H1 (cell line): ENCODE measurements around the gene SORCS3. TPM values are rescaled to one million over a fixed set of nuclear protein-coding genes. Genes with fewer than 3 reads are reported as not detected.

ENCODE experiments used
- CTCF ChIA-PET: fragments of 300-600 bp; sonication (Branson Sonifier 250); formaldehyde crosslinking; loops from one replicate; lab custom pipeline; 2021; ENCODE audit not compliant: partially characterized antibody; lab: Charles Lee
- POLR2A ChIA-PET: fragments of 300-600 bp; sonication (Branson Sonifier 250); formaldehyde crosslinking; loops from one replicate; lab custom pipeline; 2021; ENCODE audit warnings: inconsistent platforms; ENCODE audit not compliant: partially characterized antibody; lab: Charles Lee
- DNase-seq, 2 experiments: peaks; one replicate each; pipeline versions ENCODE4 v3.0.0 to v3.0.0-alpha.2; 2010 to 2022; ENCODE audit warnings: low spot score in 2 of 2, low read depth in 1 of 2, mixed read lengths in 1 of 2
- FAIRE-seq: peaks from 2 replicates; lab custom pipeline; 2011; peaks lifted over from hg19 to GRCh38; lab: Jason Lieb, UNC
- H2AFZ ChIP-seq: 2 replicates; pipeline ENCODE4 v1.8.1; 2012; ENCODE audit warnings: low read length, inconsistent platforms
- H2AK5ac ChIP-seq: 2 replicates; pipeline ENCODE4 v1.6.1; 2013; ENCODE audit warnings: low read depth, low read length
- H2BK120ac ChIP-seq: replicated peaks from 2 replicates; pipeline ENCODE3; 2013; ENCODE audit warnings: low read depth, low read length, inconsistent platforms
- H2BK12ac ChIP-seq: 2 replicates; pipeline ENCODE4 v1.6.1; 2013; ENCODE audit warnings: low read depth, low read length
- H2BK15ac ChIP-seq: 2 replicates; pipeline ENCODE4 v1.6.1; 2013; ENCODE audit warnings: low read length
- H2BK20ac ChIP-seq: 2 replicates; pipeline ENCODE4 v1.6.1; 2013; ENCODE audit warnings: low read length
- H2BK5ac ChIP-seq: 2 replicates; pipeline ENCODE4 v1.6.1; 2013; ENCODE audit warnings: low read depth, low read length
- H3K14ac ChIP-seq: 2 replicates; pipeline ENCODE4 v1.6.1; 2013; ENCODE audit warnings: inconsistent platforms; ENCODE audit not compliant: insufficient read length
- H3K18ac ChIP-seq: 2 replicates; pipeline ENCODE4 v1.6.1; 2013; ENCODE audit warnings: low read length; ENCODE audit errors: extremely low read depth
- H3K23ac ChIP-seq: 2 replicates; pipeline ENCODE4 v1.6.1; 2013; ENCODE audit warnings: inconsistent platforms; ENCODE audit not compliant: insufficient read length
- H3K23me2 ChIP-seq: 2 replicates; pipeline ENCODE4 v1.6.1; 2013; ENCODE audit warnings: low read depth, low read length
- H3K27ac ChIP-seq: 2 replicates; pipeline ENCODE4 v1.6.1; 2011; ENCODE audit warnings: low read depth, low read length, inconsistent platforms
- H3K27me3 ChIP-seq, 4 experiments: replicated peaks in 1 of 4; 1 replicate in 1 of 4; 2 replicates in 3 of 4; pipeline versions ENCODE4 v1.6.1 to v1.8.1; 2011 to 2013; ENCODE audit warnings: low read length in 3 of 4, mild to moderate bottlenecking in 3 of 4, inconsistent platforms in 2 of 4, mixed read lengths in 2 of 4, moderate library complexity in 1 of 4; ENCODE audit not compliant: control insufficient read depth in 3 of 4, insufficient read depth in 3 of 4; ENCODE audit errors: extremely low read depth in 1 of 4
- H3K36me3 ChIP-seq, 4 experiments: 2 replicates each; pipeline versions ENCODE4 v1.6.1 to v1.8.1; 2011 to 2013; ENCODE audit warnings: mild to moderate bottlenecking in 4 of 4, low read length in 3 of 4, moderate library complexity in 2 of 4, control low read depth in 1 of 4, inconsistent platforms in 1 of 4; ENCODE audit not compliant: insufficient read depth in 4 of 4, control insufficient read depth in 2 of 4
- H3K4ac ChIP-seq: replicated peaks from 2 replicates; pipeline ENCODE3; 2013; ENCODE audit warnings: low read length, low read depth, mixed read lengths, inconsistent platforms; ENCODE audit not compliant: insufficient read length
- H3K4me1 ChIP-seq, 4 experiments: replicated peaks in 1 of 4; 1 replicate in 1 of 4; 2 replicates in 3 of 4; pipeline versions ENCODE4 v1.6.1 to v1.8.1; 2011 to 2013; ENCODE audit warnings: low read length in 3 of 4, inconsistent platforms in 2 of 4, mixed read lengths in 1 of 4; ENCODE audit not compliant: insufficient read depth in 4 of 4, control insufficient read depth in 3 of 4
- H3K4me2 ChIP-seq, 2 experiments: 2 replicates each; pipeline versions ENCODE4 v1.6.1 to v1.8.1; 2011 to 2013; ENCODE audit warnings: low read depth in 2 of 2, low read length in 2 of 2, control low read depth in 1 of 2, inconsistent platforms in 1 of 2, mild to moderate bottlenecking in 1 of 2; ENCODE audit not compliant: insufficient read depth in 1 of 2
- H3K4me3 ChIP-seq, 4 experiments: fragments of 200-600, 300-600 bp in 1 of 4; sonication (generic), shearing (Covaris generic), sonication (Bioruptor Twin) in 1 of 4; 2 replicates each; pipeline versions ENCODE4 v1.5.1 to v1.8.1; 2011 to 2016; ENCODE audit warnings: low read length in 4 of 4, low read depth in 3 of 4, control low read depth in 2 of 4, inconsistent platforms in 2 of 4, mild to moderate bottlenecking in 2 of 4, mixed read lengths in 1 of 4, moderate library complexity in 1 of 4; ENCODE audit not compliant: insufficient read depth in 2 of 4; ENCODE audit errors: extremely low read depth in 1 of 4
- H3K56ac ChIP-seq: replicated peaks from 2 replicates; pipeline ENCODE3; 2013; ENCODE audit warnings: low read depth, mild to moderate bottlenecking, mixed read lengths, low read length, inconsistent platforms; ENCODE audit not compliant: insufficient read length
- H3K79me1 ChIP-seq: 2 replicates; pipeline ENCODE4 v1.6.1; 2013; ENCODE audit warnings: low read depth, low read length, control low read depth
- H3K79me2 ChIP-seq, 2 experiments: 2 replicates each; pipeline versions ENCODE4 v1.6.1 to v1.8.1; 2012 to 2013; ENCODE audit warnings: low read length in 2 of 2, mild to moderate bottlenecking in 2 of 2, inconsistent platforms in 1 of 2; ENCODE audit not compliant: insufficient read depth in 2 of 2, control insufficient read depth in 1 of 2
- H3K9ac ChIP-seq, 4 experiments: replicated peaks in 1 of 4; 1 replicate in 1 of 4; 2 replicates in 3 of 4; pipeline versions ENCODE4 v1.6.1 to v1.8.1; 2011 to 2013; ENCODE audit warnings: low read depth in 3 of 4, low read length in 3 of 4, control low read depth in 2 of 4, mild to moderate bottlenecking in 2 of 4, moderate library complexity in 2 of 4, inconsistent platforms in 1 of 4; ENCODE audit errors: extremely low read depth in 1 of 4
- H3K9me3 ChIP-seq, 2 experiments: 2 replicates each; pipeline versions ENCODE4 v1.6.1 to v1.8.1; 2012 to 2013; ENCODE audit warnings: mild to moderate bottlenecking in 2 of 2, moderate library complexity in 2 of 2, control low read depth in 1 of 2, inconsistent platforms in 1 of 2, low read depth in 1 of 2, low read length in 1 of 2, mixed read lengths in 1 of 2; ENCODE audit not compliant: insufficient read depth in 2 of 2
- H4K20me1 ChIP-seq, 2 experiments: replicated peaks in 1 of 2; 2 replicates each; pipeline versions ENCODE3 to v1.8.1; 2011 to 2013; ENCODE audit warnings: inconsistent platforms in 2 of 2, low read length in 2 of 2, mild to moderate bottlenecking in 1 of 2; ENCODE audit not compliant: insufficient read depth in 2 of 2, control insufficient read depth in 1 of 2
- H4K5ac ChIP-seq: 2 replicates; pipeline ENCODE4 v1.6.1; 2013; ENCODE audit warnings: low read length, low read depth, mixed read lengths, inconsistent platforms; ENCODE audit not compliant: insufficient read length
- H4K8ac ChIP-seq: 2 replicates; pipeline ENCODE4 v1.8.0; 2013; ENCODE audit warnings: mild to moderate bottlenecking, moderate library complexity, low read length, inconsistent platforms; ENCODE audit not compliant: insufficient read depth; ENCODE audit errors: extremely low read depth
- H4K91ac ChIP-seq: replicated peaks from 2 replicates; pipeline ENCODE3; 2013; ENCODE audit warnings: low read length, mixed read lengths, inconsistent platforms; ENCODE audit not compliant: insufficient read length
- KDM4A ChIP-seq: IDR thresholded peaks from one replicate; pipeline ENCODE4 v1.7.1; 2012; ENCODE audit warnings: low read depth, mild to moderate bottlenecking, moderate library complexity, low read length, inconsistent platforms; ENCODE audit not compliant: severe bottlenecking
- SAP30 ChIP-seq: fragments of 300-600 bp; sonication (generic); IDR thresholded peaks from 2 replicates; pipeline ENCODE4 v1.7.1; 2012; ENCODE audit warnings: low read length, moderate library complexity, mild to moderate bottlenecking, inconsistent platforms; ENCODE audit not compliant: insufficient read depth, insufficient replicate concordance
- WGBS, 2 experiments: shearing (Covaris generic) in 1 of 2; methylation state at CpG; one replicate each; pipeline versions ENCODE4 v1.1.6 to v1.1.7; 2013 to 2015; ENCODE audit warnings: low lambda C conversion rate in 2 of 2, mixed read lengths in 2 of 2, inconsistent platforms in 1 of 2, low coverage in 1 of 2, missing lambda C conversion rate in 1 of 2; ENCODE audit not compliant: insufficient replicate concordance in 2 of 2, insufficient coverage in 1 of 2, insufficient read length in 1 of 2; ENCODE audit errors: extremely low coverage in 1 of 2, missing lambda C conversion rate in 1 of 2; 5-methylcytosine and 5-hydroxymethylcytosine counted together
- polyA plus RNA-seq, 7 experiments: library from polyadenylated mRNA; depleted of rRNA in 3 of 7; stranded (reverse) in 5 of 7; unstranded in 2 of 7; fragments of >200 nt in 5 of 7; fragments of 200-250 nt in 2 of 7; gene quantifications; 1 replicate in 5 of 7; 2 replicates in 1 of 7; 4 replicates in 1 of 7; pipeline versions ENCODE4 v1.2.1 to v1.2.3, GENCODE V29; 2011 to 2013; ENCODE audit warnings: missing spikeins in 2 of 7, mixed read lengths in 2 of 7
- total RNA-seq: library from RNA; stranded (reverse); fragmentation: NEBNext Ultra II Directional; extraction: Animal tissue kit (Norgen Biotek cat#: 25700); gene quantifications from 2 replicates; pipeline ENCODE4 v1.2.1, GENCODE V29; 2021
- TF ChIP-seq, protein P1 (sequence below): IDR thresholded peaks from 2 replicates; pipeline ENCODE4 v1.6.1; 2011; ENCODE audit warnings: low read length, improper control_type of control experiment

SORCS3 gene
- total and polyA plus RNA-seq, 2 of the 8 experiments (the other 6 are each of a cell fraction or from before 2014, with no cell fraction given), result 0.26 to 0.88 TPM

GRCh38 chr10:104641937-104642657 is 1.0 kb downstream of the SORCS3 start:
- peak overlapping the region; percentile 95 for H2AFZ ChIP-seq
- TF ChIP-seq KDM4A (peak; percentile 6), SAP30 (no peak)
- TF ChIP-seq, protein P1, sequence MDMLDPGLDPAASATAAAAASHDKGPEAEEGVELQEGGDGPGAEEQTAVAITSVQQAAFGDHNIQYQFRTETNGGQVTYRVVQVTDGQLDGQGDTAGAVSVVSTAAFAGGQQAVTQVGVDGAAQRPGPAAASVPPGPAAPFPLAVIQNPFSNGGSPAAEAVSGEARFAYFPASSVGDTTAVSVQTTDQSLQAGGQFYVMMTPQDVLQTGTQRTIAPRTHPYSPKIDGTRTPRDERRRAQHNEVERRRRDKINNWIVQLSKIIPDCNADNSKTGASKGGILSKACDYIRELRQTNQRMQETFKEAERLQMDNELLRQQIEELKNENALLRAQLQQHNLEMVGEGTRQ, result no peak
- POLR2A ChIA-PET, result no interaction called here

More at GRCh38 chr10:104641937-104642657, 1.0 kb downstream of the SORCS3 start:
- 4% methylated on average over 31 of the region's 47 CpGs; no CpG with 5 or more reads in 1 of the 2 experiments for WGBS, 2 experiments
- Histone ChIP-seq H3K23ac (no peak overlapping the region), H3K56ac (peak overlapping the region; percentile 35), H3K79me1 (no peaks in the 10 kb centered on the region), H4K20me1 (no peaks in the 10 kb centered on the region), H2AK5ac (no peak overlapping the region), H3K4me1 (peaks cover 0 to 18% (median 7%) of the 10 kb centered on the region in 4 experiments; a peak in 4 of 7 replicates), H3K14ac (no peak overlapping the region), H3K4me3 (peak overlapping the region; percentile 50 to 72 (median 66)), H3K27ac (no peak overlapping the region), H3K9me3 (no peaks in the 10 kb centered on the region), H4K8ac (0 out of 2 replicates have a peak overlapping the region, but pooled peaks have one; percentile 17), H2BK5ac (no peak overlapping the region), H3K27me3 (peaks cover 33 to 69% (median 64%) of the 10 kb centered on the region in 4 experiments), H2BK15ac (peak overlapping the region; percentile 72; the same call in 1 of the 2 replicates), H2BK120ac (no peak overlapping the region), H4K5ac (no peak overlapping the region), H3K4me2 (peak overlapping the region; percentile 69 to 98), H3K9ac (no peak overlapping the region), H3K23me2 (peaks cover 30% of the 10 kb centered on the region), H2BK20ac (no peak overlapping the region), H2BK12ac (peak overlapping the region; percentile 84; the same call in 1 of the 2 replicates), H3K18ac (peak overlapping the region; percentile 90), H3K79me2 (no peaks in the 10 kb centered on the region), H4K91ac (no peak overlapping the region), H3K36me3 (peaks cover 0 to 4% (median 0%) of the 10 kb centered on the region in 4 experiments; a peak in 1 of 8 replicates), H3K4ac (no peak overlapping the region)
- CTCF ChIA-PET, result interaction anchor here (0.6 to 1.6 kb wide), 16 partner anchors 8 to 385 kb away, joined by 3 to 6 read pairs (median 3); no protein-coding TSS in a partner anchor
- FAIRE-seq (no peak), DNase-seq (no peak)
